Measurements from ENCODE around the gene GNRHR.

GNRHR gene

DNA sequence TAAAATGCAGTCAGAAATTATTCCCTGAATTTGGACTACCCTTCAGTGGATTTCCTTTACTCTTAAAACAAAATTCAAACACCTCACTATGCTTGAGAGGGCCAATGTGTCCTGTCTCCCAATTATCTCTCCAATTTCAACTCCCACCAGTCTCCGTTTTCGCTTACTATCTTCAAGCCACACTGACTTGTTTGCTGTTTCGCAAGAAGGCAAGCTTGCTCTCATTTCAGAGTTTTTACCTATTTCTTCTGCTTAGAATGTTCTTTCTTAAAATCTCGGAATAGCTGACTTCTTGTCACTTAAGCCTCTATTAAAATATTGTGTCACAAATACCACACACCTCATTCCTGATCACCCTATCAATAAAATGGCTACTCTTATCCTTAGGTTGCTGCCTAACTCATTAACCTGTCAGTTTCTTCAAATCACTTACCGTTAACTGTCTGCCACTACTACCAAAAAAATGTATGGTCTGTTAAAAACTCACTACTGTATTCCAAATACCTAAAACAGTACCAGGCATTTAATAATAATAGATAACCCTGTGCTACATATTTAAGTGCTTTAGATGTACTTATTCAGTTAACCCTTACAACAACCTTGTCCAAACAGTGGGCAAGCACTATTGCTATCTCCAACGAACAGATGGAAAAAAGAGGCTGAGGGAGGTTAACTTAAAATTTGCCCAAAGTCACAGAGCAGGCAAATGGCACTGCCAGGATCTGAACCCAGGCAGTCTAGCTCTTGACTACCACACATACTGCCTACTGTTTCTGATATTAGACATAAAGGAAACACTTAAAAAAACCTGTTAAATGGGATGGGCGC, 56.1 kb downstream of the GNRHR start:
- no peak for DNase-seq

- DNase-seq: no peak
Measured at GRCh38 chr4:67696061-67696460, 58.1 kb downstream of the GNRHR start.

DNA sequence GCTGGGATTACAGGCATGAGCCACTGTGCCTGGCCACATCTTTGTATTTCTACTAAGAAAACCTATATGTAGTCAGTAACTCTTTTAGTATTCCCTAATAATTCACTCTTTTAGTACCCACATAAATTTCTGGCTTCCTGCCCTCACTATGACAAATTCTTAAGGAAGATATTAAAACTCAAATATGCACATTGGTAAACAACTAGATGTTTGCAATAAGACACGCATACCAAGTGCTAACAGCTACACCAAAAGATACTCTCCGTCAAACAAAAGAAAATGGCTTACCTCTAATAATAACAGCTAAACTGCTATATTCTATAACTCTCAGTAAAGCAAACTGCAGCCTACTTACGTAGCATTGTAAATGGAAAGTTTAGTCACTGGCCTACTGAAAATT, 59.5 kb downstream of the GNRHR start:
- DNase-seq: no peak

DNA sequence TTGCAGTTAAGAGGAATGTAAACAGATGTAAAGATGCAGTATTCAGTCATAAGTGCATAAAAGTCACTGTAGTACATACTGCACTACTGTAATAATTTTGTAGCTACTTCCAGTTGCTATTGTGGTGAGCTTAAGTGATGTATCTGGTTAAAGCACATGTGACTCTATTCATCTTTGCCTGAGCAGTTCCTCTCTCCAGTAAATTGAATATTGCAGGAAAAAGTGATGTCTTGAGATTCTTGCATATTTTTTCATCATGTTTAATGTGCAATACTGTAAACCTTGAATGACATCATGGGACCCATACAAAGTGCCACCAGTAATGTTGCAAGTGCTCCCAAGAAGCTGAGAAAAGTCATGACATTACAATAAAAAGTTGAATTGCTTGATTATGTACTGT, 62.9 kb downstream of the GNRHR start:
- no peak for DNase-seq
